HG03558 (cell line): ENCODE data around the gene TCHP.

Source experiments
- ATAC-seq: cut with Tn5 transposase; IDR thresholded peaks from one replicate; pipeline ENCODE4 v1.9.1; 2021; ENCODE audit warnings: moderate number of reproducible peaks; ENCODE audit not compliant: unreplicated experiment; ENCODE audit errors: extremely low read depth

The TCHP gene

GRCh38 chr12:109958374-109958773, 58.3 kb downstream of the TCHP start:
- ATAC-seq, result no peak

- ATAC-seq, result no peak
These were observed 59.5 kb downstream of the TCHP start for GRCh38 chr12:109959411-109960093.

DNA sequence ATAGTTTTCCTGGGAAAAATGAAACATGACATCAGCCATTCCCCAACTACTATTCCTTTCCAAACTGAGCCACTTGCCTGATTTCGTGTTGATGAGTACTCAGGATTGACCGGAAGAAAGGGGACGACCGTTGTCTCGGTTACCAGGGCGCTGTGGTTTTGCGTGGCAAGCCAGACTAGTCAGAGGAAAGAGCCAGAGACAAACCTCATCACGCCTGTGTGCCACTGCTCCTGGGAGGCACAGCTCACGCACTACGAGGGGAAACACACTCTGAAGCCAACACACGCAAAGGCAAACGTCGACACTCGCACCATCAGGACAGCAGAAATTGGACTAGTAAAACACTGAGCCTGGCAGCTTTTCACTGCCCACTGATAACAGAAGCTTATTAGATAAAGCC, 61.1 kb downstream of the TCHP start:
- no peak for ATAC-seq

- ATAC-seq, result no peak
These were observed 61.5 kb downstream of the TCHP start for GRCh38 chr12:109961612-109962011.

- ATAC-seq, result no peak
These were observed 62.3 kb downstream of the TCHP start for GRCh38 chr12:109962398-109962797.

DNA sequence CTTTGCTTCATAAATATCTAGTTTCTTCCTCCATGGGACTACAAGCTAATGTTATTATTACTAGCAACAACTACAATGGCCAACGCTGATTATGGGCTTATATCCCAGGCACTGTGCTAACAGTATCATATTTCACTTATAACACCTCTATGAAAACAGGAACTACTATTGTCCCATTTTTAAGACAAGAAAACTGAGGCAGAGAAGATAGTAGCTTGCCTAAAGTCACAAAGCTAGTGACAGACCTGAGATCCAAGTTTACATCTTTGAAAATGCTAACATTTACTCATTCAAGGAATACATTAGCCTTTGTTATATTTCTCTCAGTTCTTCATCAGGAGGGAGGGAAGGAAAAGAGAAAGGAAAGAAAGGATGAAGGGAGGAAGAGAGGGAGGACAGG, 63.3 kb downstream of the TCHP start:
- no peak for ATAC-seq

DNA sequence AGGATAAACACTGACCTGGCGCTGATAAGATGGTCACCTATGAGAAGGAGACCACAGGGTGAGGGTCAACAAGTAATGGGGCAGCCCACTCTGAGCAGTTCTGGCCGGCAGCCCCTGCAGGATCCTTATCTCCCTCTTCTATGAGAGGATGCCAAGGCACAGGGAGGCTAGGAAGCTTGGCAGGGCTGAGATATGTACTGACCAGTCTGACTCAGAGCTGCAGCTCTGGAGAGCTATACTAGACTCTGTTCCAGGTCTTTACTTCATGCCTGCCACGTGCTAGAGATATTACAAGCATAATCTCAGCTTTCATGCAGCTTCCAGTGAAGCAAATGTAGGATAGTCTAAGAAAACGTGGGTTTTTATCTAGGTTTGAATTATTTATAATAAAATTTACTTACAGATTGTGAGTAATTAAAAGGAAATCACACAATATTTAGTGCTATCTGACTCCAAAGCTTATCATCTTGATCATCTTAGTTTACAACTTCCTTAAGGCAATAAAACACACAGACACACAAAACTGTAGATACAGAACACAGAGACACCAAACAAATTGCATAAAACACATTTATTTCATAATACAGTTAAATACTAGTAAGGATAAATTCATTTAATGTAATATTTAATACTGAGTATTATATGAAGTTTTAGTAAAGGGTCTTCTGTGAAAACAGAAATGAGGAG, 63.8 kb downstream of the TCHP start:
- ATAC-seq, result no peak

DNA sequence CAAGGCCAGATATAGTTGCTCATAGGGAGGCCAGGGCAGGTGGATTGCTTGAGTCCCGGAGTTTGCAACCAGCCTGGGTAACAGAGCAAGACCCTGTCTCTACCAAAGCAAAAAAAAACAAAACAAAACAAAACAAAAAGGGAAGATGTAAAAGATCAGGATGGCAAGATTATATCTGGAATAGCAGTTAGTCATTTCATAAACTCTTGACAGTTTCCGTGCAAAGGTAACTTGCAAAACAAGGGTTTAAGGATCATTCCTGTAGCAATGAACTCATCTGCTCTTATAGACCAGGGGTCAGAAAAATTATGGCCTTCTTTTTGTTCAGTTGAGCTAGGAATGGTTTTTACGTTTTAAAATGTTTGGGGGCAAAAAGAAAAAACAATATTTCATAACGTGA, 66.5 kb downstream of the TCHP start:
- no peak for ATAC-seq

DNA sequence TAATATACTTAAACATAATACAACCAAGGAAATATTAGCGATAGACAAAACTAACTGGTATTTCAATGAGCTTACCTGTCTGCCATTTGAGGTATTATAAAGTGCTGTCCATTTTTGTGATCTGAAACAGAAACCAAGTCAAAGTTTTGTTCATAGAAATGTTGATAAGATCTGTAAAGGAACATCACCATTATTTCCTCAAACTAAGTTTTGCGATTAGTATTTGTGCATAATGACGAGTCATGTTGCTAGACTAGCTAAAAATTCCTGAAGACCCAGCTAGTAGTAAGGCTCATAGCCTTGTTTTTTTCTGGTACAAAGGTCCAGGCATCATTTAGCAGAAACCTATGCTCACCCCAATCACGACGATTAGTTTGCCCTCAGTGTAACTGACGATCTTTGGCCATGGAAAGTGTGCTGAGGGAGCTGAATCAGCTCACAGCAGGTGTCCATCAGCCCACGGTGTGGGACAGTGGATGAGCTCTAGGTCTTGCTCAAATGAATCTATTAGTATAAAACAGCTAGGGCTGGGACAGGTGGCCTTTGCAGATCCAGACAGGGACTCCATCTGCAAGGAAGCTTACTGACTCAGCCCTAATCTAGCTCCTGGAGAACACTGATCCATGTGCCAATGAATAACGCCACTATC, 67.4 kb downstream of the TCHP start:
- no peak for ATAC-seq
